ENCODE data around the gene AFG1L. TPM values are rescaled to one million over a fixed set of nuclear protein-coding genes. Genes with fewer than 3 reads are reported as not detected.
"Not testable (repeated sequence)": the region's sequence is repeated elsewhere in the genome, so short reads cannot be mapped to it uniquely, and the experiment has no call there.

AFG1L gene
- total RNA-seq, 1 experiment from 2014 or later = 7.9 TPM

- TF ChIP-seq PREB (CRISPR knock-in tag; IDR thresholded peaks at IDR 0.05; ENCODE audit: borderline replicate concordance) = no peak
- TF ChIP-seq ZNF532 (CRISPR knock-in tag; IDR thresholded peaks at IDR 0.05; ENCODE audit: borderline replicate concordance) = no peak
- no peak for TF ChIP-seq ZNF121 (CRISPR knock-in tag; IDR thresholded peaks at IDR 0.05)
- TF ChIP-seq TCF7 (CRISPR knock-in tag; IDR thresholded peaks at IDR 0.05; ENCODE audit: low read depth) = no peak
- TF ChIP-seq, protein P1, sequence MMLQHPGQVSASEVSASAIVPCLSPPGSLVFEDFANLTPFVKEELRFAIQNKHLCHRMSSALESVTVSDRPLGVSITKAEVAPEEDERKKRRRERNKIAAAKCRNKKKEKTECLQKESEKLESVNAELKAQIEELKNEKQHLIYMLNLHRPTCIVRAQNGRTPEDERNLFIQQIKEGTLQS (CRISPR knock-in tag; conservative IDR thresholded peaks at IDR 0.05) = no peak
These were observed 114.0 kb downstream of the AFG1L start (continued) for GRCh38 chr6:108408861-108409260.

DNA sequence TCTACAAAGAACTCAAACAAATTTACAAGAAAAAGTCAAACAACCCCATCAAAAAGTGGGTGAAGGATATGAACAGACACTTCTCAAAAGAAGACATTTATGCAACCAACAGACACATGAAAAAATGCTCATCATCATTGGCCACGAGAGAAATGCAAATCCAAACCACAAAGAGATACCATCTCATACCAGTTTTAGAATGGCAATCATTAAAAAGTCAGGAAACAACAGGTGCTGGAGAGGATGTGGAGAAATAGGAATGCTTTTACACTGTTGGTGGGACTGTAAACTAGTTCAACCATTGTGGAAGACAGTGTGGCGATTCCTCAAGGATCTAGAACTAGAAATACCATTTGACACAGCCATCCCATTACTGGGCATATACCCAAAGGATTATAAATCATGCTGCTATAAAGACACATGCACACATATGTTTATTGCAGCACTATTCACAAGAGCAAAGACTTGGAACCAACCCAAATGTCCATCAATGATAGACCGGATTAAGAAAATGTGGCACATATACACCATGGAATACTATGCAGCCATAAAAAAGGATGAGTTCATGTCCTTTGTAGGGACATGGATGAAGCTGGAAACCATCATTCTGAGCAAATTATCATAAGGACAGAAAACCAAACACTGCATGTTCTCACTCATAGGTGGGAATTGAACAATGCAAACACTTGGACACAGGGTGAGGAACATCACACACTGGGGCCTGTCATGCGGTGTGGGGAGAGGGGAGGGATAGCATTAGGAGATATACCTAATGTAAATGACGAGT lies 121.4 kb downstream of the AFG1L start:
- H3K36me3 Mint-ChIP-seq; H3K27me3 Mint-ChIP-seq (ENCODE audit: low read depth); POLR2A ChIA-PET; H3K4me3 Mint-ChIP-seq; DNase-seq (ENCODE audit: low spot score); ATAC-seq; H3K27ac Mint-ChIP-seq; CTCF ChIA-PET; H3K4me1 Mint-ChIP-seq: not testable (repeated sequence)
- H3K9me3 Mint-ChIP-seq = peaks cover 48% of the 10 kb centered on the region

- CTCF ChIA-PET = no interaction called here
- H3K4me3 Mint-ChIP-seq = no peak overlapping the region
- H3K4me1 Mint-ChIP-seq = 0 out of 2 replicates have a peak, but pooled peaks cover 2% of the 10 kb centered on the region
- DNase-seq (ENCODE audit: low spot score) = no peak
- no peak for ATAC-seq
- peaks cover 6% of the 10 kb centered on the region for H3K36me3 Mint-ChIP-seq
- TF ChIP-seq CDX4 (CRISPR knock-in tag; IDR thresholded peaks at IDR 0.05; ENCODE audit: borderline replicate concordance) (no peak), FOXK1 (CRISPR knock-in tag; IDR thresholded peaks at IDR 0.05) (no peak), EMX1 (CRISPR knock-in tag; IDR thresholded peaks at IDR 0.05) (no peak), SP1 (CRISPR knock-in tag; conservative IDR thresholded peaks at IDR 0.05) (no peak), TCF7 (CRISPR knock-in tag; IDR thresholded peaks at IDR 0.05; ENCODE audit: low read depth) (no peak), ZNF671 (CRISPR knock-in tag; IDR thresholded peaks at IDR 0.05) (no peak), NFATC4 (CRISPR knock-in tag; IDR thresholded peaks at IDR 0.05) (no peak), ZNF423 (CRISPR knock-in tag; IDR thresholded peaks at IDR 0.05) (no peak)
- TF ChIP-seq, protein P2, sequence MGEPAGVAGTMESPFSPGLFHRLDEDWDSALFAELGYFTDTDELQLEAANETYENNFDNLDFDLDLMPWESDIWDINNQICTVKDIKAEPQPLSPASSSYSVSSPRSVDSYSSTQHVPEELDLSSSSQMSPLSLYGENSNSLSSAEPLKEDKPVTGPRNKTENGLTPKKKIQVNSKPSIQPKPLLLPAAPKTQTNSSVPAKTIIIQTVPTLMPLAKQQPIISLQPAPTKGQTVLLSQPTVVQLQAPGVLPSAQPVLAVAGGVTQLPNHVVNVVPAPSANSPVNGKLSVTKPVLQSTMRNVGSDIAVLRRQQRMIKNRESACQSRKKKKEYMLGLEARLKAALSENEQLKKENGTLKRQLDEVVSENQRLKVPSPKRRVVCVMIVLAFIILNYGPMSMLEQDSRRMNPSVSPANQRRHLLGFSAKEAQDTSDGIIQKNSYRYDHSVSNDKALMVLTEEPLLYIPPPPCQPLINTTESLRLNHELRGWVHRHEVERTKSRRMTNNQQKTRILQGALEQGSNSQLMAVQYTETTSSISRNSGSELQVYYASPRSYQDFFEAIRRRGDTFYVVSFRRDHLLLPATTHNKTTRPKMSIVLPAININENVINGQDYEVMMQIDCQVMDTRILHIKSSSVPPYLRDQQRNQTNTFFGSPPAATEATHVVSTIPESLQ (CRISPR knock-in tag; IDR thresholded peaks at IDR 0.05) = no peak
- TF ChIP-seq, protein P3, sequence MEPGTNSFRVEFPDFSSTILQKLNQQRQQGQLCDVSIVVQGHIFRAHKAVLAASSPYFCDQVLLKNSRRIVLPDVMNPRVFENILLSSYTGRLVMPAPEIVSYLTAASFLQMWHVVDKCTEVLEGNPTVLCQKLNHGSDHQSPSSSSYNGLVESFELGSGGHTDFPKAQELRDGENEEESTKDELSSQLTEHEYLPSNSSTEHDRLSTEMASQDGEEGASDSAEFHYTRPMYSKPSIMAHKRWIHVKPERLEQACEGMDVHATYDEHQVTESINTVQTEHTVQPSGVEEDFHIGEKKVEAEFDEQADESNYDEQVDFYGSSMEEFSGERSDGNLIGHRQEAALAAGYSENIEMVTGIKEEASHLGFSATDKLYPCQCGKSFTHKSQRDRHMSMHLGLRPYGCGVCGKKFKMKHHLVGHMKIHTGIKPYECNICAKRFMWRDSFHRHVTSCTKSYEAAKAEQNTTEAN (CRISPR knock-in tag; IDR thresholded peaks at IDR 0.05) = no peak
- TF ChIP-seq, protein P1 (CRISPR knock-in tag; conservative IDR thresholded peaks at IDR 0.05) = no peak
- H3K9me3 Mint-ChIP-seq = peaks cover 41% of the 10 kb centered on the region
- no peaks in the 10 kb centered on the region; the same call in 1 of the 2 replicates for H3K27me3 Mint-ChIP-seq (ENCODE audit: low read depth)
- H3K27ac Mint-ChIP-seq = no peak overlapping the region
- POLR2A ChIA-PET = no interaction called here
These were observed 122.2 kb downstream of the AFG1L start for GRCh38 chr6:108417027-108417426.
